ENCODE measurements around the gene SLC35F3.

- TF ChIP-seq EZH2 (IDR thresholded peaks at IDR 0.05; ENCODE audit: borderline replicate concordance, low read depth, low read length, poor library complexity, severe bottlenecking) (no peak), CTCF (conservative IDR thresholded peaks at IDR 0.05; ENCODE audit: low read depth, low read length) (no peak)
Measured at GRCh38 chr1:233933339-233933738, 28.9 kb downstream of the SLC35F3 start.
